Measurements from ENCODE around the gene ADCY2.

Gene ADCY2

GRCh38 chr5:7453947-7454346 lies 58.0 kb downstream of the ADCY2 start:
- Histone ChIP-seq H2BK120ac (ENCODE audit: low read depth, low read length) (no peak overlapping the region), H3K79me1 (replicated peaks; ENCODE audit: low read length, poor library complexity, severe bottlenecking) (no peaks in the 10 kb centered on the region), H2BK15ac (ENCODE audit: low read depth, poor library complexity, severe bottlenecking) (no peak overlapping the region), H2AFZ (ENCODE audit: low read depth, low read length) (no peak overlapping the region), H2BK12ac (ENCODE audit: low read length in 2 of 2) (no peak overlapping the region), H3K9me3 (ENCODE audit: control insufficient read depth, low read length) (peaks cover 3% of the 10 kb centered on the region), H3K4me3 (ENCODE audit: insufficient read depth in 1 of 2, low read depth in 1 of 2, low read length in 2 of 2) (no peak overlapping the region), H2BK5ac (ENCODE audit: low read depth, low read length, poor library complexity, severe bottlenecking) (no peak overlapping the region), H3K14ac (ENCODE audit: low read length in 2 of 2) (no peak overlapping the region), H3K4me2 (ENCODE audit: low read length, poor library complexity, severe bottlenecking) (no peak overlapping the region), H3K9ac (ENCODE audit: low read length) (no peak overlapping the region), H4K8ac (ENCODE audit: low read length) (no peak overlapping the region), H3K18ac (ENCODE audit: low read depth in 1 of 2, low read length in 2 of 2) (no peak overlapping the region), H2AK5ac (ENCODE audit: low read length, severe bottlenecking) (no peak overlapping the region), H3K27me3 (ENCODE audit: control insufficient read depth in 1 of 2, insufficient read depth in 1 of 2, low read length in 2 of 2) (no peaks in the 10 kb centered on the region), H3K4me1 (ENCODE audit: control insufficient read depth, insufficient read depth, low read depth, low read length) (no peaks in the 10 kb centered on the region), H3K4ac (ENCODE audit: low read depth in 1 of 2, low read length in 2 of 2) (no peak overlapping the region), H3K23ac (ENCODE audit: low read length in 2 of 2) (no peak overlapping the region), H4K91ac (ENCODE audit: low read length) (no peak overlapping the region), H3K27ac (ENCODE audit: low read length, poor library complexity, severe bottlenecking) (no peak overlapping the region), H3K36me3 (ENCODE audit: control insufficient read depth in 1 of 2, insufficient read depth in 2 of 2, low read depth in 1 of 2, low read length in 2 of 2) (no peaks in the 10 kb centered on the region)
- WGBS = 89% methylated on average over 2 of the region's 2 CpGs
- no peak for DNase-seq

- Histone ChIP-seq H2BK15ac (ENCODE audit: low read depth, poor library complexity, severe bottlenecking) (no peak overlapping the region), H4K8ac (ENCODE audit: low read length) (no peak overlapping the region), H3K4me3 (ENCODE audit: insufficient read depth in 1 of 2, low read depth in 1 of 2, low read length in 2 of 2) (no peak overlapping the region), H2AFZ (ENCODE audit: low read depth, low read length) (no peak overlapping the region), H4K91ac (ENCODE audit: low read length) (no peak overlapping the region), H3K36me3 (ENCODE audit: control insufficient read depth in 1 of 2, insufficient read depth in 2 of 2, low read depth in 1 of 2, low read length in 2 of 2) (no peaks in the 10 kb centered on the region), H3K9ac (ENCODE audit: low read length) (no peak overlapping the region), H3K23ac (ENCODE audit: low read length in 2 of 2) (no peak overlapping the region), H3K4me1 (ENCODE audit: control insufficient read depth, insufficient read depth, low read depth, low read length) (no peaks in the 10 kb centered on the region), H3K4me2 (ENCODE audit: low read length, poor library complexity, severe bottlenecking) (no peak overlapping the region), H3K18ac (ENCODE audit: low read depth in 1 of 2, low read length in 2 of 2) (no peak overlapping the region), H3K27ac (ENCODE audit: low read length, poor library complexity, severe bottlenecking) (no peak overlapping the region), H3K14ac (ENCODE audit: low read length in 2 of 2) (no peak overlapping the region), H3K27me3 (ENCODE audit: control insufficient read depth in 1 of 2, insufficient read depth in 1 of 2, low read length in 2 of 2) (no peaks in the 10 kb centered on the region), H3K4ac (ENCODE audit: low read depth in 1 of 2, low read length in 2 of 2) (no peak overlapping the region), H3K9me3 (ENCODE audit: control insufficient read depth, low read length) (peaks cover under 1% of the 10 kb centered on the region), H2BK12ac (ENCODE audit: low read length in 2 of 2) (no peak overlapping the region), H2BK120ac (ENCODE audit: low read depth, low read length) (no peak overlapping the region), H2AK5ac (ENCODE audit: low read length, severe bottlenecking) (no peak overlapping the region), H2BK5ac (ENCODE audit: low read depth, low read length, poor library complexity, severe bottlenecking) (no peak overlapping the region), H3K79me1 (replicated peaks; ENCODE audit: low read length, poor library complexity, severe bottlenecking) (no peaks in the 10 kb centered on the region)
- WGBS = no CpG with 5 or more reads among the region's 2 CpGs
- DNase-seq = no peak
Observed at GRCh38 chr5:7456206-7456605, 60.3 kb downstream of the ADCY2 start.

GRCh38 chr5:7461371-7461770 lies 65.4 kb downstream of the ADCY2 start:
- Histone ChIP-seq H2AFZ (ENCODE audit: low read depth, low read length) (no peak overlapping the region), H3K9me3 (ENCODE audit: control insufficient read depth, low read length) (no peaks in the 10 kb centered on the region), H3K79me1 (replicated peaks; ENCODE audit: low read length, poor library complexity, severe bottlenecking) (no peaks in the 10 kb centered on the region), H3K27ac (ENCODE audit: low read length, poor library complexity, severe bottlenecking) (no peak overlapping the region), H3K23ac (ENCODE audit: low read length in 2 of 2) (no peak overlapping the region), H3K27me3 (ENCODE audit: control insufficient read depth in 1 of 2, insufficient read depth in 1 of 2, low read length in 2 of 2) (no peaks in the 10 kb centered on the region), H2BK15ac (ENCODE audit: low read depth, poor library complexity, severe bottlenecking) (no peak overlapping the region), H2BK120ac (ENCODE audit: low read depth, low read length) (no peak overlapping the region), H3K4me3 (ENCODE audit: insufficient read depth in 1 of 2, low read depth in 1 of 2, low read length in 2 of 2) (no peak overlapping the region), H3K4me1 (ENCODE audit: control insufficient read depth, insufficient read depth, low read depth, low read length) (no peaks in the 10 kb centered on the region), H3K4ac (ENCODE audit: low read depth in 1 of 2, low read length in 2 of 2) (no peak overlapping the region), H3K9ac (ENCODE audit: low read length) (no peak overlapping the region), H2BK12ac (ENCODE audit: low read length in 2 of 2) (no peak overlapping the region), H3K4me2 (ENCODE audit: low read length, poor library complexity, severe bottlenecking) (no peak overlapping the region), H2AK5ac (ENCODE audit: low read length, severe bottlenecking) (no peak overlapping the region), H3K36me3 (ENCODE audit: control insufficient read depth in 1 of 2, insufficient read depth in 2 of 2, low read depth in 1 of 2, low read length in 2 of 2) (no peaks in the 10 kb centered on the region), H4K91ac (ENCODE audit: low read length) (no peak overlapping the region), H4K8ac (ENCODE audit: low read length) (no peak overlapping the region), H3K14ac (ENCODE audit: low read length in 2 of 2) (no peak overlapping the region), H2BK5ac (ENCODE audit: low read depth, low read length, poor library complexity, severe bottlenecking) (no peak overlapping the region), H3K18ac (ENCODE audit: low read depth in 1 of 2, low read length in 2 of 2) (no peak overlapping the region)
- DNase-seq = no peak
- 80% methylated on average over 1 of the region's 1 CpG for WGBS

GRCh38 chr5:7462758-7463157 lies 66.8 kb downstream of the ADCY2 start:
- Histone ChIP-seq H2BK12ac (ENCODE audit: low read length in 2 of 2) (no peak overlapping the region), H2AFZ (ENCODE audit: low read depth, low read length) (no peak overlapping the region), H3K4ac (ENCODE audit: low read depth in 1 of 2, low read length in 2 of 2) (no peak overlapping the region), H2BK15ac (ENCODE audit: low read depth, poor library complexity, severe bottlenecking) (no peak overlapping the region), H2BK5ac (ENCODE audit: low read depth, low read length, poor library complexity, severe bottlenecking) (no peak overlapping the region), H3K36me3 (ENCODE audit: control insufficient read depth in 1 of 2, insufficient read depth in 2 of 2, low read depth in 1 of 2, low read length in 2 of 2) (no peaks in the 10 kb centered on the region), H3K23ac (ENCODE audit: low read length in 2 of 2) (no peak overlapping the region), H3K27ac (ENCODE audit: low read length, poor library complexity, severe bottlenecking) (no peak overlapping the region), H4K8ac (ENCODE audit: low read length) (no peak overlapping the region), H3K79me1 (replicated peaks; ENCODE audit: low read length, poor library complexity, severe bottlenecking) (no peaks in the 10 kb centered on the region), H3K4me2 (ENCODE audit: low read length, poor library complexity, severe bottlenecking) (no peak overlapping the region), H3K14ac (ENCODE audit: low read length in 2 of 2) (no peak overlapping the region), H3K18ac (ENCODE audit: low read depth in 1 of 2, low read length in 2 of 2) (no peak overlapping the region), H2BK120ac (ENCODE audit: low read depth, low read length) (no peak overlapping the region), H3K9me3 (ENCODE audit: control insufficient read depth, low read length) (no peaks in the 10 kb centered on the region), H4K91ac (ENCODE audit: low read length) (no peak overlapping the region), H2AK5ac (ENCODE audit: low read length, severe bottlenecking) (no peak overlapping the region), H3K9ac (ENCODE audit: low read length) (no peak overlapping the region), H3K4me3 (ENCODE audit: insufficient read depth in 1 of 2, low read depth in 1 of 2, low read length in 2 of 2) (no peak overlapping the region), H3K27me3 (ENCODE audit: control insufficient read depth in 1 of 2, insufficient read depth in 1 of 2, low read length in 2 of 2) (no peaks in the 10 kb centered on the region), H3K4me1 (ENCODE audit: control insufficient read depth, insufficient read depth, low read depth, low read length) (no peaks in the 10 kb centered on the region)
- WGBS = 82% methylated on average over 1 of the region's 1 CpG
- no peak for DNase-seq
